Measurements from ENCODE around the gene UNG.

DNA sequence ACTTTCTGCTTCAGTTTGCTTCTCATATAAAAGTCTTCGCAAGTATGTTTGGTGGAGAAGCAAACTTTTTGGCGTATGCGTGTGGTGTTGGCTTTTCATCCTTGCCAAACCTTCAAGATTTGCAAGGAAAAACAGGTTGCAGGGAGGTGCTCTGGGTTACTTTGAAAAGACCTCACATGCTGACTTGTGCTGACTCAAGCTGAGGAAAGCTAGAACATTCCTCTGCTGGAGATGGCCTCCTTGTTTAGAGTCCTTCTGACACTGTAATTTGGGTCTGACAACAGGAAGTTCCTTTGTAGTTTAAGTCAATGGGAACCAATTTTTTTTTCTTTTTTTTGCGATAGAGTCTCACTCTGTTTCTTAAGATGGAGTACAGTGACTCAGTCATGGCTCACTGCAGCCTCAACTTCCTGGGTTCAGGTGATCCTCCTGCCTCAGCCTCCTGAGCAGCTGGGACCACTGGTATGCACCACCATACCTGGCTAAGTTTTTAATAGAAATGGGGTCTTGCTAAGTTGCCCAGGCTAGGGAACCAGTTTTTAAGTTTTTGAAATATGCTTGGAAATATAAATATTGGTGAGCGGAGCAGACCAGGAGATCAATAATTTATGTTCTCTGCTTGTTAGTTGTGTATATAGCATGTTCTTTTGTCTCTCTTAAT lies 16.4 kb downstream of the UNG start:
- TF ChIP-seq, protein P1, sequence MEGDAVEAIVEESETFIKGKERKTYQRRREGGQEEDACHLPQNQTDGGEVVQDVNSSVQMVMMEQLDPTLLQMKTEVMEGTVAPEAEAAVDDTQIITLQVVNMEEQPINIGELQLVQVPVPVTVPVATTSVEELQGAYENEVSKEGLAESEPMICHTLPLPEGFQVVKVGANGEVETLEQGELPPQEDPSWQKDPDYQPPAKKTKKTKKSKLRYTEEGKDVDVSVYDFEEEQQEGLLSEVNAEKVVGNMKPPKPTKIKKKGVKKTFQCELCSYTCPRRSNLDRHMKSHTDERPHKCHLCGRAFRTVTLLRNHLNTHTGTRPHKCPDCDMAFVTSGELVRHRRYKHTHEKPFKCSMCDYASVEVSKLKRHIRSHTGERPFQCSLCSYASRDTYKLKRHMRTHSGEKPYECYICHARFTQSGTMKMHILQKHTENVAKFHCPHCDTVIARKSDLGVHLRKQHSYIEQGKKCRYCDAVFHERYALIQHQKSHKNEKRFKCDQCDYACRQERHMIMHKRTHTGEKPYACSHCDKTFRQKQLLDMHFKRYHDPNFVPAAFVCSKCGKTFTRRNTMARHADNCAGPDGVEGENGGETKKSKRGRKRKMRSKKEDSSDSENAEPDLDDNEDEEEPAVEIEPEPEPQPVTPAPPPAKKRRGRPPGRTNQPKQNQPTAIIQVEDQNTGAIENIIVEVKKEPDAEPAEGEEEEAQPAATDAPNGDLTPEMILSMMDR (IDR thresholded peaks at IDR 0.05 in 2 of 3, conservative IDR thresholded peaks at IDR 0.05 in 1 of 3; ENCODE audit: borderline replicate concordance in 1 of 3, insufficient read depth in 1 of 3, low read depth in 2 of 3, low read length in 2 of 3) = no peak
- TF ChIP-seq FOSL1 (IDR thresholded peaks at IDR 0.05; ENCODE audit: low read depth) = no peak
- TF ChIP-seq POLR2AphosphoS5 (IDR thresholded peaks at IDR 0.05; ENCODE audit: low read depth, low read length) = no peak
- TF ChIP-seq ZFX (IDR thresholded peaks at IDR 0.05) = no peak
- no peak for TF ChIP-seq JUND (IDR thresholded peaks at IDR 0.05)

All from HCT116 (cell line).